Adrenal gland (tissue), 5 donors: Measurements from ENCODE around the gene BEND3.

Experiments used
- POLR2A ChIP-seq, 2 donors: fragments of 450-650 bp; IDR thresholded peaks; one replicate each; pipeline ENCODE4 v1.6.1; 2017; ENCODE audit warnings: antibody characterized with exemption in 2 of 2, mild to moderate bottlenecking in 2 of 2, moderate library complexity in 1 of 2
- TF ChIP-seq, protein P1 (sequence below), 6 experiments: fragments of 450-650 bp in 4 of 6; fragments of 200-600 bp in 2 of 6; sonication (generic) in 1 of 6; IDR thresholded peaks; 1 replicate in 5 of 6; 2 replicates in 1 of 6; pipeline versions ENCODE4 v1.5.1 to v1.8.0; 2016 to 2021; ENCODE audit warnings: antibody characterized with exemption in 6 of 6, mild to moderate bottlenecking in 2 of 6, moderate library complexity in 1 of 6
- donor health status: DM: no; HTN: no; CAD: no.

DNA sequence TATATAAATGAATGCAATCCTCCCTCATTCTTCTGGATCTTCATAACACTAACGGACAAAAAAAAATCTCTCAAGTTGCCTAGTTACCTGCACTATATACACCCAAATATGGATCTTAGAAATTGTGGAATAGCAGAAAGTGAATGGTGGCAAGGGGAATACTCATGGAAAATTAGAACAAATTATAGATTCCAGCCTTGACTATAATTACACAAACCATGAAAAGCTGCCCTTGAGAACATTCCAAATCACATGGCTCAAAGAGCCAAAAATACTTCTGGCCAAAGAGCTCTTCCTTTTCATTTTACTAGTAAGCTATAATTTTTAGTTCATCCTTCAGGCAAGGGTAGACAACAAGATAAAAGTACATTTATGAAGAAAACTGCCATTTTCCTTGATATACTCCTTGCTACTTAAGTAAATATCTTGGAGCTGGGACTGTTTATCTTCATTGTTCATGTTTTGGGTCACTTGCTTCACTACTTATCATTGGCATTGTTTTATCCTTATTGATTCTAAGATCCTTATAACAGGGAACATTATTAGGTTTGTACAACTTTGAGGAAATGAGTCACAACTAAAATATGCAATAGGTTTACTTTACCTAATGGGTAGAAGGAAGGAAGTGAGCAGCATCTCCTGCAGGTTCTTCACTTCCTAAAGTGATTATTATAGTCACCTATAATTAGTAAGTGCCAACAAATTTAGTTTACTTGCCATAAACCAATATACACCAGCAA lies 93.7 kb downstream of the BEND3 start:
- TF ChIP-seq, protein P1, sequence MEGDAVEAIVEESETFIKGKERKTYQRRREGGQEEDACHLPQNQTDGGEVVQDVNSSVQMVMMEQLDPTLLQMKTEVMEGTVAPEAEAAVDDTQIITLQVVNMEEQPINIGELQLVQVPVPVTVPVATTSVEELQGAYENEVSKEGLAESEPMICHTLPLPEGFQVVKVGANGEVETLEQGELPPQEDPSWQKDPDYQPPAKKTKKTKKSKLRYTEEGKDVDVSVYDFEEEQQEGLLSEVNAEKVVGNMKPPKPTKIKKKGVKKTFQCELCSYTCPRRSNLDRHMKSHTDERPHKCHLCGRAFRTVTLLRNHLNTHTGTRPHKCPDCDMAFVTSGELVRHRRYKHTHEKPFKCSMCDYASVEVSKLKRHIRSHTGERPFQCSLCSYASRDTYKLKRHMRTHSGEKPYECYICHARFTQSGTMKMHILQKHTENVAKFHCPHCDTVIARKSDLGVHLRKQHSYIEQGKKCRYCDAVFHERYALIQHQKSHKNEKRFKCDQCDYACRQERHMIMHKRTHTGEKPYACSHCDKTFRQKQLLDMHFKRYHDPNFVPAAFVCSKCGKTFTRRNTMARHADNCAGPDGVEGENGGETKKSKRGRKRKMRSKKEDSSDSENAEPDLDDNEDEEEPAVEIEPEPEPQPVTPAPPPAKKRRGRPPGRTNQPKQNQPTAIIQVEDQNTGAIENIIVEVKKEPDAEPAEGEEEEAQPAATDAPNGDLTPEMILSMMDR (IDR thresholded peaks at IDR 0.05): no peak
- TF ChIP-seq POLR2A (IDR thresholded peaks at IDR 0.05): no peak
